Suprapubic skin (tissue), 4 donors: ENCODE measurements around the gene APEH. TPM values are rescaled to one million over a fixed set of nuclear protein-coding genes. Genes with fewer than 3 reads are reported as not detected.

Experiments used
- DNase-seq, 2 donors: peaks; one replicate each; pipeline ENCODE4 v3.0.0-alpha.2; 2019; ENCODE audit warnings: low spot score in 2 of 2
- H3K27ac ChIP-seq: fragments of 200-600 bp; sonication (generic); one replicate; pipeline ENCODE4 v1.5.1; 2019
- H3K27me3 ChIP-seq: fragments of 200-600 bp; sonication (generic); one replicate; pipeline ENCODE4 v1.5.1; 2019
- H3K36me3 ChIP-seq: fragments of 200-600 bp; sonication (generic); one replicate; pipeline ENCODE4 v1.5.1; 2019
- H3K4me1 ChIP-seq: fragments of 200-600 bp; sonication (generic); one replicate; pipeline ENCODE4 v1.5.1; 2019
- H3K4me3 ChIP-seq: fragments of 200-600 bp; sonication (generic); one replicate; pipeline ENCODE4 v1.5.1; 2019; ENCODE audit warnings: mild to moderate bottlenecking
- H3K9me3 ChIP-seq: fragments of 200-600 bp; sonication (generic); one replicate; pipeline ENCODE4 v1.5.1; 2019
- CTCF ChIP-seq, 2 donors: fragments of 200-600 bp in 1 of 2; fragments of 450-650 bp in 1 of 2; sonication (generic) in 1 of 2; IDR thresholded peaks; one replicate each; pipeline ENCODE4 v1.5.1; 2016 to 2019; ENCODE audit warnings: antibody characterized with exemption in 2 of 2, mild to moderate bottlenecking in 1 of 2, moderate library complexity in 1 of 2
- EP300 ChIP-seq: sonication (generic); formaldehyde crosslinking; IDR thresholded peaks from one replicate; pipeline ENCODE4 v1.6.1; 2017; ENCODE audit warnings: antibody characterized with exemption
- POLR2A ChIP-seq, 2 donors: fragments of 450-650 bp; IDR thresholded peaks; one replicate each; pipeline ENCODE4 v1.6.1; 2017; ENCODE audit warnings: antibody characterized with exemption in 2 of 2, mild to moderate bottlenecking in 2 of 2, moderate library complexity in 2 of 2
- POLR2AphosphoS5 ChIP-seq, 3 donors: sonication (generic); formaldehyde crosslinking; IDR thresholded peaks; one replicate each; pipeline ENCODE4 v1.6.1; 2017; ENCODE audit warnings: antibody characterized with exemption in 3 of 3
- WGBS: methylation state at CpG from one replicate; pipeline ENCODE4 v1.1.5; 2018; 5-methylcytosine and 5-hydroxymethylcytosine counted together
- total RNA-seq, 4 donors: library from RNA; depleted of rRNA; stranded (reverse); fragments of >200 nt; gene quantifications; one replicate each; pipeline ENCODE4 v1.1.0, GENCODE V29; 2016

Gene APEH
- total RNA-seq, 4 donors from 2014 or later = 81.8 to 103 (median 91.2) TPM

DNA sequence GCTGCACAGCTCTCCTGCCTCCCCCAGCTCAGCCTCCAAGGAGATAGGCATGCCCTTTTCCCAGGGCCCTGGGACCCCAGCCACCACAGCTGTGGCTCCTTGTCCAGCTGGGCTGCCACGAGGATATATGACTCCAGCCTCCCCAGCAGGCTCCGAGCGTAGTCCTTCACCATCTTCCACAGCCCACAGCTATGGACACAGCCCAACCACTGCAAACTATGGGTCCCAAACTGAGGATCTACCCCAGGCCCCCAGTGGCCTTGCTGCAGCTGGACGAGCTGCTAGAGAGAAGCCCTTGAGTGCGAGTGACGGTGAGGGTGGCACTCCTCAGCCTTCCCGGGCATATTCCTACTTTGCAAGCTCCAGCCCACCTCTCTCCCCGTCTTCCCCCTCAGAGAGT, 20.5 kb upstream of the APEH start:
- H3K27me3 ChIP-seq = peaks cover 3% of the 10 kb centered on the region
- no peak for TF ChIP-seq POLR2AphosphoS5 (IDR thresholded peaks at IDR 0.05)
- TF ChIP-seq EP300 = no peak
- 76% methylated on average over 5 of the region's 8 CpGs for WGBS
- no peaks in the 10 kb centered on the region for H3K4me1 ChIP-seq
- no peaks in the 10 kb centered on the region for H3K36me3 ChIP-seq
- no peak overlapping the region for H3K4me3 ChIP-seq
- no peak overlapping the region for H3K27ac ChIP-seq
- no peaks in the 10 kb centered on the region for H3K9me3 ChIP-seq
- DNase-seq = no peak

DNA sequence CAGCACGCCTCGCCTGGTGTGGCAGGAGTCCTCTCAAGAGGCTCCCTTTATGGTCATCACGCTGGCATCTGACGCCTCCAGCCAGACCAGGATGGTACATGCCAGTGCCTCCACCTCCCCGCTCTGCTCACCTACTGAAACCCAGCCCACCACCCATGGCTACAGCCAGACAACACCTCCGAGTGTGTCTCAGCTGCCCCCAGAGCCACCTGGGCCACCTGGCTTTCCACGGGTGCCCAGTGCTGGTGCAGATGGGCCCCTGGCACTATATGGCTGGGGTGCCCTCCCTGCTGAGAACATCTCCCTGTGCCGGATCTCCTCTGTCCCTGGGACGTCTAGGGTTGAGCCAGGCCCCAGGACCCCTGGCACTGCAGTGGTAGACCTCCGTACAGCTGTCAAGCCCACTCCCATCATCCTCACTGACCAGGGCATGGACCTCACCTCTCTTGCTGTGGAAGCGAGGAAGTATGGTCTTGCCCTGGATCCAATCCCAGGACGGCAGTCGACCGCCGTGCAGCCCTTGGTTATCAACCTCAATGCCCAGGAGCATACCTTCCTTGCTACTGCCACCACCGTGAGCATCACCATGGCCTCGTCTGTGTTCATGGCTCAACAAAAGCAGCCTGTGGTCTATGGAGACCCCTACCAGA, 19.9 kb upstream of the APEH start:
- TF ChIP-seq POLR2A (IDR thresholded peaks at IDR 0.05) (no peak), EP300 (no peak), CTCF (IDR thresholded peaks at IDR 0.05) (no peak), POLR2AphosphoS5 (IDR thresholded peaks at IDR 0.05) (no peak)
- no peak for DNase-seq
- WGBS = 90% methylated on average over 15 of the region's 17 CpGs
- Histone ChIP-seq H3K36me3 (no peaks in the 10 kb centered on the region), H3K9me3 (no peaks in the 10 kb centered on the region), H3K27ac (no peak overlapping the region), H3K4me3 (no peak overlapping the region), H3K27me3 (peaks cover 3% of the 10 kb centered on the region), H3K4me1 (no peaks in the 10 kb centered on the region)

DNA sequence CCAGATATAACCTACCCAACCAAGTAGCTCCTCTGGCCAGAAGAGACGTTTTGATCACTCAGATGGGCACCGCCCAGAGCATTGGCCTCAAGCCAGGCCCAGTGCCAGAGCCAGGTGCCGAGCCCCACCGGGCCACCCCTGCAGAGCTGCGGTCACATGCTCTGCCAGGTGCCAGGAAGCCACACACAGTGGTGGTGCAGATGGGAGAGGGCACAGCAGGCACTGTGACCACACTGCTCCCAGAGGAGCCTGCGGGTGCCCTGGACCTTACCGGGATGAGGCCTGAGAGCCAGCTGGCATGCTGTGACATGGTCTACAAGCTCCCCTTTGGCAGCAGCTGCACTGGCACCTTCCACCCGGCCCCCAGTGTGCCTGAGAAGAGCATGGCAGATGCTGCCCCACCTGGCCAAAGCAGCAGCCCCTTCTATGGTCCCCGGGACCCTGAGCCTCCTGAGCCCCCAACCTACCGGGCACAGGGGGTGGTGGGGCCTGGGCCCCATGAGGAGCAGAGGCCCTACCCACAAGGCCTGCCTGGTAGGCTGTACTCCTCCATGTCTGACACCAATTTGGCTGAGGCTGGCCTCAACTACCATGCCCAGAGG, 19.1 kb upstream of the APEH start:
- no peaks in the 10 kb centered on the region for H3K4me1 ChIP-seq
- no CpG with 5 or more reads among the region's 10 CpGs for WGBS
- no peak for TF ChIP-seq EP300
- TF ChIP-seq CTCF (IDR thresholded peaks at IDR 0.05) = no peak
- no peak for TF ChIP-seq POLR2AphosphoS5 (IDR thresholded peaks at IDR 0.05)
- TF ChIP-seq POLR2A (IDR thresholded peaks at IDR 0.05) = no peak
- no peaks in the 10 kb centered on the region for H3K9me3 ChIP-seq
- no peak for DNase-seq
- no peak overlapping the region for H3K27ac ChIP-seq
- H3K27me3 ChIP-seq = peaks cover 3% of the 10 kb centered on the region
- no peaks in the 10 kb centered on the region for H3K36me3 ChIP-seq
- no peak overlapping the region for H3K4me3 ChIP-seq

DNA sequence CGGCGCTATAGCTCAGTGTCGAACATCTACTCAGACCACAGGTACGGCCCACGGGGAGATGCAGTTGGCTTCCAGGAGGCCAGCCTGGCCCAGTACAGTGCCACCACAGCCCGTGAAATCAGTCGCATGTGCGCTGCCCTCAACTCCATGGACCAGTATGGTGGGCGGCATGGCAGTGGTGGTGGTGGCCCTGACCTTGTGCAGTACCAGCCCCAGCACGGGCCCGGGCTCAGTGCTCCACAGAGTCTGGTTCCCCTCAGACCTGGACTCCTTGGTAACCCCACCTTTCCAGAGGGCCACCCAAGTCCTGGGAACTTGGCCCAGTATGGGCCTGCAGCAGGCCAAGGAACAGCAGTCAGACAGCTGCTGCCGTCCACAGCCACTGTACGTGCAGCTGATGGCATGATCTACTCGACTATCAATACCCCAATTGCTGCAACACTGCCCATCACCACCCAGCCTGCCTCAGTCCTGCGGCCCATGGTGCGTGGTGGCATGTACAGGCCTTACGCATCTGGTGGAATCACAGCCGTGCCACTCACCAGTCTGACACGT, 18.3 kb upstream of the APEH start:
- TF ChIP-seq POLR2AphosphoS5 (IDR thresholded peaks at IDR 0.05) (no peak), EP300 (no peak), CTCF (IDR thresholded peaks at IDR 0.05) (no peak), POLR2A (IDR thresholded peaks at IDR 0.05) (no peak)
- WGBS = 94% methylated on average over 13 of the region's 19 CpGs
- Histone ChIP-seq H3K27me3 (peaks cover 3% of the 10 kb centered on the region), H3K4me1 (no peaks in the 10 kb centered on the region), H3K9me3 (no peaks in the 10 kb centered on the region), H3K4me3 (no peak overlapping the region), H3K27ac (no peak overlapping the region), H3K36me3 (no peaks in the 10 kb centered on the region)
- DNase-seq = no peak

DNA sequence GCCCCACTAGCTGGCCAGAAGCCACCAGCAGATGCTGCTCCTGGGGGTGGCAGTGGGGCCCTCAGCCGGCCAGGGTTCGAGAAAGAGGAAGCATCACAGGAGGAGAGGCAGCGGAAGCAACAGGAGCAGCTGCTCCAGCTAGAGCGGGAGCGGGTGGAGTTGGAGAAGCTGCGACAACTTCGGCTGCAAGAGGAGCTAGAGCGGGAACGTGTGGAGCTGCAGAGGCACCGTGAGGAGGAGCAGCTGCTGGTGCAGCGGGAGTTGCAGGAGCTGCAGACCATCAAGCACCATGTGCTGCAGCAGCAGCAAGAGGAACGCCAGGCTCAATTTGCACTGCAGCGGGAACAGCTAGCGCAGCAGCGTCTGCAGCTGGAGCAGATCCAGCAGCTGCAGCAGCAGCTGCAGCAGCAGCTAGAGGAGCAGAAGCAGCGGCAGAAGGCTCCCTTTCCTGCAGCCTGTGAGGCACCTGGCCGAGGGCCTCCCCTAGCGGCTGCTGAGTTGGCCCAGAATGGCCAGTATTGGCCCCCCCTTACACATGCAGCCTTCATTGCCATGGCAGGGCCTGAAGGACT, 17.5 kb upstream of the APEH start:
- TF ChIP-seq EP300 (no peak), POLR2AphosphoS5 (IDR thresholded peaks at IDR 0.05) (no peak), POLR2A (IDR thresholded peaks at IDR 0.05) (no peak), CTCF (IDR thresholded peaks at IDR 0.05) (no peak)
- Histone ChIP-seq H3K27me3 (peaks cover 3% of the 10 kb centered on the region), H3K4me3 (no peak overlapping the region), H3K4me1 (no peaks in the 10 kb centered on the region), H3K36me3 (no peaks in the 10 kb centered on the region), H3K9me3 (no peaks in the 10 kb centered on the region), H3K27ac (no peak overlapping the region)
- 55% methylated on average over 9 of the region's 18 CpGs for WGBS
- DNase-seq = no peak
